HCT116 (cell line): ENCODE results near the gene AGPAT2. TPM values are rescaled to one million over a fixed set of nuclear protein-coding genes. Genes with fewer than 3 reads are reported as not detected.

Source experiments
- ATAC-seq: fragments of 200-7000 bp; cut with Tn5 transposase; 2 replicates; pipeline ENCODE4 v1.9.1; 2020; ENCODE audit warnings: mild to moderate bottlenecking, moderate library complexity
- BruUV-seq: library from RNA; stranded (reverse); fragments of 400-500 nt; replicated peaks from 2 replicates; lab custom pipeline; 2021; lab: Mats Ljungman, UMichigan
- CTCF ChIA-PET: fragments of 300-600 bp; sonication (Branson Sonifier 250); formaldehyde crosslinking; loops from one replicate; lab custom pipeline; 2021; ENCODE audit warnings: antibody characterized with exemption; lab: Charles Lee
- POLR2A ChIA-PET: fragments of 300-600, 350-600 bp; sonication (Branson Sonifier 250); formaldehyde crosslinking; loops from one replicate; lab custom pipeline; 2021; ENCODE audit warnings: antibody characterized with exemption; lab: Charles Lee
- RAD21 ChIA-PET, 2 experiments: fragments of 300-600 bp; sonication (Branson Sonifier 250); formaldehyde crosslinking; loops; one replicate each; lab custom pipeline; 2023; ENCODE audit warnings: low total read pairs in 2 of 2; ENCODE audit not compliant: uncharacterized antibody in 2 of 2, unreplicated experiment in 2 of 2, low non-redundant PET in 1 of 2; lab: Charles Lee
- DNase-seq: peaks from one replicate; pipeline ENCODE4 v3.0.0-alpha.2; 2010; ENCODE audit warnings: low read depth, low spot score
- H2AFZ ChIP-seq: fragments of 200-600 bp; shearing (Covaris generic), sonication (generic); 2 replicates; pipeline ENCODE4 v1.6.1; 2017; ENCODE audit warnings: low read depth, mixed run types, mixed read lengths, antibody characterized with exemption, low read length; ENCODE audit not compliant: poor library complexity, severe bottlenecking
- H3K27ac ChIP-seq: 2 replicates; pipeline ENCODE4 v1.5.1; 2012; ENCODE audit warnings: low read depth, low read length
- H3K27me3 ChIP-seq: fragments of 200-600 bp; sonication (generic); 2 replicates; pipeline ENCODE4 v1.6.1; 2016; ENCODE audit warnings: mixed run types, low read length, mixed read lengths; ENCODE audit not compliant: insufficient read depth
- H3K36me3 ChIP-seq, 2 experiments: fragments of 200-500 bp in 1 of 2; fragments of 200-600 bp in 1 of 2; sonication (Bioruptor generic) in 1 of 2; sonication (generic) in 1 of 2; 2 replicates each; pipeline versions ENCODE4 v1.5.1 to v1.6.1; 2014 to 2016; ENCODE audit warnings: low read length in 2 of 2, inconsistent platforms in 1 of 2, mixed read lengths in 1 of 2, mixed run types in 1 of 2; ENCODE audit not compliant: insufficient read depth in 2 of 2, control insufficient read depth in 1 of 2
- H3K4me1 ChIP-seq, 2 experiments: fragments of 200-600 bp in 1 of 2; sonication (generic) in 1 of 2; 2 replicates each; pipeline versions ENCODE4 v1.5.1 to v1.6.1; 2012 to 2017; ENCODE audit warnings: low read length in 2 of 2, inconsistent platforms in 1 of 2, mild to moderate bottlenecking in 1 of 2, mixed read lengths in 1 of 2, mixed run types in 1 of 2, moderate library complexity in 1 of 2; ENCODE audit not compliant: insufficient read depth in 2 of 2, control insufficient read depth in 1 of 2
- H3K4me2 ChIP-seq: fragments of 200-600 bp; sonication (generic); 2 replicates; pipeline ENCODE4 v1.6.1; 2017; ENCODE audit warnings: mixed run types, low read length, mixed read lengths
- H3K4me3 ChIP-seq, 2 experiments: fragments of 200-600 bp in 1 of 2; sonication (generic) in 1 of 2; replicated peaks in 1 of 2; 2 replicates each; pipeline ENCODE4 v1.5.1; 2011 to 2016; ENCODE audit warnings: low read length in 2 of 2, control low read depth in 1 of 2, low read depth in 1 of 2, mild to moderate bottlenecking in 1 of 2, mixed read lengths in 1 of 2, mixed run types in 1 of 2
- H3K79me2 ChIP-seq: fragments of 200-600 bp; sonication (generic); 2 replicates; pipeline ENCODE4 v1.6.1; 2017; ENCODE audit warnings: mild to moderate bottlenecking, mixed run types, low read length, moderate library complexity, mixed read lengths; ENCODE audit not compliant: insufficient read depth
- H3K9ac ChIP-seq: fragments of 200-600 bp; sonication (generic); 2 replicates; pipeline ENCODE4 v1.6.1; 2016; ENCODE audit warnings: low read length, mixed read lengths
- H3K9me2 ChIP-seq: fragments of 200-600 bp; sonication (generic), shearing (Covaris generic); 2 replicates; pipeline ENCODE4 v1.6.1; 2017; ENCODE audit warnings: mixed run types, mild to moderate bottlenecking, moderate library complexity; ENCODE audit not compliant: insufficient read depth
- H3K9me3 ChIP-seq, 2 experiments: fragments of 200-500 bp in 1 of 2; fragments of 200-600 bp in 1 of 2; sonication (Bioruptor generic) in 1 of 2; sonication (generic) in 1 of 2; 2 replicates each; pipeline ENCODE4 v1.6.1; 2014 to 2017; ENCODE audit warnings: low read length in 2 of 2, mixed read lengths in 2 of 2, inconsistent platforms in 1 of 2, low read depth in 1 of 2, mild to moderate bottlenecking in 1 of 2, mixed run types in 1 of 2, moderate library complexity in 1 of 2; ENCODE audit not compliant: control insufficient read depth in 1 of 2, insufficient read depth in 1 of 2
- H4K20me1 ChIP-seq: fragments of 200-600 bp; sonication (generic), shearing (Covaris generic); 2 replicates; pipeline ENCODE4 v1.6.1; 2017; ENCODE audit warnings: mixed run types, mild to moderate bottlenecking, moderate library complexity; ENCODE audit not compliant: insufficient read depth
- ATF3 ChIP-seq: IDR thresholded peaks from 2 replicates; pipeline ENCODE4 v1.6.1; 2012
- CTCF ChIP-seq, 3 experiments: fragments of 200-600 bp in 1 of 3; sonication (generic) in 1 of 3; IDR thresholded peaks in 2 of 3; conservative IDR thresholded peaks in 1 of 3; 2 replicates each; pipeline ENCODE4 v1.5.1; 2012 to 2017; ENCODE audit warnings: low read depth in 2 of 3, low read length in 2 of 3, antibody characterized with exemption in 1 of 3, borderline replicate concordance in 1 of 3, control low read depth in 1 of 3, mild to moderate bottlenecking in 1 of 3, mixed read lengths in 1 of 3, mixed run types in 1 of 3, moderate library complexity in 1 of 3; ENCODE audit not compliant: insufficient read depth in 1 of 3
- POLR2AphosphoS5 ChIP-seq: IDR thresholded peaks from 2 replicates; pipeline ENCODE4 v1.6.1; 2011; ENCODE audit warnings: mild to moderate bottlenecking, low read depth, low read length, moderate library complexity
- ZFX ChIP-seq: fragments of 450-650 bp; IDR thresholded peaks from 2 replicates; pipeline ENCODE4 v1.6.1; 2017
- intact Hi-C: fragments of 100-400 bp; cut with micrococcal nuclease; formaldehyde crosslinking; loops from 2 replicates; pipeline ENCODE4 v1.10.0; 2022
- total RNA-seq: library from RNA; stranded (reverse); gene quantifications from one replicate; pipeline ENCODE4 v1.2.1, GENCODE V29; 2021; ENCODE audit not compliant: unreplicated experiment

Gene AGPAT2
- total RNA-seq, 1 experiment from 2014 or later = 86.0 TPM

- Histone ChIP-seq H3K9me3 (no peaks in the 10 kb centered on the region), H3K9ac (peak overlapping the region; percentile 35)
- intact Hi-C loops = no loop called here
These were observed 22.1 kb downstream of the AGPAT2 start for GRCh38 chr9:136665111-136665703.

More at GRCh38 chr9:136665111-136665703, 22.1 kb downstream of the AGPAT2 start:
- no peaks in the 10 kb centered on the region for H3K36me3 ChIP-seq
- no peaks in the 10 kb centered on the region for H3K79me2 ChIP-seq
- no TSS peak for BruUV-seq
- H3K4me2 ChIP-seq = peak overlapping the region; percentile 61
- no peaks in the 10 kb centered on the region for H3K27me3 ChIP-seq
- peak overlapping the region; percentile 24; the same call in 1 of the 2 replicates for H3K27ac ChIP-seq
- ChIA-PET CTCF (no interaction called here), POLR2A (no interaction called here), RAD21 (no interaction called here)
- ATAC-seq = peak; percentile 56
- no peaks in the 10 kb centered on the region for H3K9me2 ChIP-seq
- no peak overlapping the region for H2AFZ ChIP-seq
- TF ChIP-seq CTCF (IDR thresholded peaks at IDR 0.05 in 2 of 3, conservative IDR thresholded peaks at IDR 0.05 in 1 of 3; ENCODE audit: borderline replicate concordance in 1 of 3, insufficient read depth in 1 of 3, low read depth in 2 of 3, low read length in 2 of 3) = peak in 2 of 3 experiments; percentile 20 to 34; a peak in 1 of 6 replicates
- TF ChIP-seq POLR2AphosphoS5 = no peak
- TF ChIP-seq ZFX = peak; percentile 39; the same call in 1 of the 2 replicates
- TF ChIP-seq ATF3 = no peak
- H3K4me1 ChIP-seq = peaks cover 0 to 25% of the 10 kb centered on the region in 2 experiments; a peak in 2 of 4 replicates
- H3K4me3 ChIP-seq = peak overlapping the region; percentile 33 to 46
- DNase-seq = no peak
- no peaks in the 10 kb centered on the region for H4K20me1 ChIP-seq
